Measurements from ENCODE around the gene ZNF750. TPM values are rescaled to one million over a fixed set of nuclear protein-coding genes. Genes with fewer than 3 reads are reported as not detected.

Gene ZNF750
- total and polyA plus RNA-seq, 2 of the 13 experiments (the other 11 are each of a cell fraction or from before 2014, with no cell fraction given), result not detected

DNA sequence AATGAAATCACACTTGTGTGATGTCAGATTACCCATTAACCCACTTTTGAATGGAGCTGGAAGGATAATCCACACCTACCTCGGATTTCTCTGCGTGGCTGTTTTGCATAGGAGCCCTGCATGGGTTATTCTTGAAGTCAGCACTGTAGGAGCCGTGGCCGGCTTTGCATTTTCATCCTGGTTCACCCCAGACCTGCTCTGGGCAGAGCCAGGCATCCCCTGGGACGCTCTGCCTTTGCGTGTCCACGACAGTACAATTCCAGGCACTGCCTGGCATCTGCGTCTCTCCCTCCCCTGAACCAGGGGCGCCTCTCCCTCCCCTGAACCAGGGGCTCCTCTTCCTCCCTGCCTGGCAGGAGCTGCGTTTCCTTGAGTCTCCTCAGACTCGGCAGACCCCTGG is 29.7 kb upstream of the ZNF750 start (continued):
- TF ChIP-seq, protein P1, sequence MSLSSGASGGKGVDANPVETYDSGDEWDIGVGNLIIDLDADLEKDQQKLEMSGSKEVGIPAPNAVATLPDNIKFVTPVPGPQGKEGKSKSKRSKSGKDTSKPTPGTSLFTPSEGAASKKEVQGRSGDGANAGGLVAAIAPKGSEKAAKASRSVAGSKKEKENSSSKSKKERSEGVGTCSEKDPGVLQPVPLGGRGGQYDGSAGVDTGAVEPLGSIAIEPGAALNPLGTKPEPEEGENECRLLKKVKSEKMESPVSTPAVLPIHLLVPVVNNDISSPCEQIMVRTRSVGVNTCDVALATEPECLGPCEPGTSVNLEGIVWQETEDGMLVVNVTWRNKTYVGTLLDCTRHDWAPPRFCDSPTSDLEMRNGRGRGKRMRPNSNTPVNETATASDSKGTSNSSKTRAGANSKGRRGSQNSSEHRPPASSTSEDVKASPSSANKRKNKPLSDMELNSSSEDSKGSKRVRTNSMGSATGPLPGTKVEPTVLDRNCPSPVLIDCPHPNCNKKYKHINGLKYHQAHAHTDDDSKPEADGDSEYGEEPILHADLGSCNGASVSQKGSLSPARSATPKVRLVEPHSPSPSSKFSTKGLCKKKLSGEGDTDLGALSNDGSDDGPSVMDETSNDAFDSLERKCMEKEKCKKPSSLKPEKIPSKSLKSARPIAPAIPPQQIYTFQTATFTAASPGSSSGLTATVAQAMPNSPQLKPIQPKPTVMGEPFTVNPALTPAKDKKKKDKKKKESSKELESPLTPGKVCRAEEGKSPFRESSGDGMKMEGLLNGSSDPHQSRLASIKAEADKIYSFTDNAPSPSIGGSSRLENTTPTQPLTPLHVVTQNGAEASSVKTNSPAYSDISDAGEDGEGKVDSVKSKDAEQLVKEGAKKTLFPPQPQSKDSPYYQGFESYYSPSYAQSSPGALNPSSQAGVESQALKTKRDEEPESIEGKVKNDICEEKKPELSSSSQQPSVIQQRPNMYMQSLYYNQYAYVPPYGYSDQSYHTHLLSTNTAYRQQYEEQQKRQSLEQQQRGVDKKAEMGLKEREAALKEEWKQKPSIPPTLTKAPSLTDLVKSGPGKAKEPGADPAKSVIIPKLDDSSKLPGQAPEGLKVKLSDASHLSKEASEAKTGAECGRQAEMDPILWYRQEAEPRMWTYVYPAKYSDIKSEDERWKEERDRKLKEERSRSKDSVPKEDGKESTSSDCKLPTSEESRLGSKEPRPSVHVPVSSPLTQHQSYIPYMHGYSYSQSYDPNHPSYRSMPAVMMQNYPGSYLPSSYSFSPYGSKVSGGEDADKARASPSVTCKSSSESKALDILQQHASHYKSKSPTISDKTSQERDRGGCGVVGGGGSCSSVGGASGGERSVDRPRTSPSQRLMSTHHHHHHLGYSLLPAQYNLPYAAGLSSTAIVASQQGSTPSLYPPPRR (CRISPR knock-in tag; IDR thresholded peaks at IDR 0.05; ENCODE audit: borderline replicate concordance), result no peak

DNA sequence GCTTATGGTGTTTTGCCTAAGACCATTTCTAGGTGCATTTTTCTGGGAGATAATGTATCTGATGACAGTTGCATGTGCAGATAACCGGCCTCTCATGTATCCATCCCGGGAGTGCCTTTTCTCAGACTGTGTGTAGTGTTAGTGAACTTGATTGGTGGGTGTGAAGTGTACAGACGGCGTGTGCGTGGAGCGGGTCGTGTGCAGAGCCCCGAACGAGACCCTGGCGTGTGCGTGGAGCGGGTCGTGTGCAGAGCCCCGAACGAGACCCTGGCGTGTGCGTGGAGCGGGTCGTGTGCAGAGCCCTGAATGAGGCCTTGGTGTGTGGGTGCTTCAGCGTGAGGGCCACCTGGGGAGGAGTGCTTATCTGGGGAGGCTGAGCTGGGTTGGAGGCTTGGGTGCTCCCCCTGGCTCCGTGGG is 28.9 kb upstream of the ZNF750 start:
- WGBS (ENCODE audit: low lambda C conversion rate), result 92% methylated on average over 21 of the region's 21 CpGs
- no peak overlapping the region for H3K27ac ChIP-seq (ENCODE audit: extremely low read length, insufficient read depth, low read length)
- no peak overlapping the region for H2AFZ ChIP-seq (ENCODE audit: low read length)
- no peaks in the 10 kb centered on the region for H3K79me2 ChIP-seq (ENCODE audit: insufficient read depth, low read length)
- no peak overlapping the region for H3K9ac ChIP-seq (ENCODE audit: insufficient read depth, low read depth, low read length)
- in situ Hi-C loops (cut with HindIII; ENCODE audit: extremely low pct_ligation_motif_present, low pct_unique_long_range_greater_than_20kb), result no loop called here
- intact Hi-C loops (cut with micrococcal nuclease; ENCODE audit: unreplicated experiment), result no loop called here
- no peak overlapping the region for H3K4me2 ChIP-seq (ENCODE audit: low read depth, low read length)
- POLR2A ChIA-PET, result no interaction called here
- BruUV-seq (replicated peaks), result no TSS peak
- H4K20me1 ChIP-seq (ENCODE audit: insufficient read depth, low read length), result no peaks in the 10 kb centered on the region
- CTCF ChIA-PET (ENCODE audit: low intra/inter-chr PET ratio, low total read pairs), result no interaction called here
- no peaks in the 10 kb centered on the region for H3K27me3 ChIP-seq (ENCODE audit: control insufficient read depth in 1 of 2, insufficient read depth in 2 of 2, low read length in 2 of 2)
- FAIRE-seq (no peak), ATAC-seq (no peak), DNase-seq (ENCODE audit: low spot score) (no peak)
- no peak overlapping the region for H3K4me3 ChIP-seq (replicated peaks in 1 of 3; ENCODE audit: insufficient read depth in 1 of 3, low read depth in 2 of 3, low read length in 3 of 3)
- no peaks in the 10 kb centered on the region for H3K9me3 ChIP-seq (ENCODE audit: low read length)
- peaks cover 13 to 19% of the 10 kb centered on the region in 2 experiments; a peak in 4 of 5 replicates for H3K36me3 ChIP-seq (replicated peaks in 1 of 2; ENCODE audit: control insufficient read depth in 1 of 2, insufficient read depth in 2 of 2, low read length in 2 of 2)
- H3K4me1 ChIP-seq (ENCODE audit: insufficient read depth, low read length), result no peaks in the 10 kb centered on the region
- TF ChIP-seq ZNF746 (CRISPR knock-in tag; IDR thresholded peaks at IDR 0.05) (no peak), PHF20 (CRISPR knock-in tag; IDR thresholded peaks at IDR 0.05) (no peak), KLF6 (CRISPR knock-in tag; IDR thresholded peaks at IDR 0.05) (no peak), EEA1 (CRISPR knock-in tag; IDR thresholded peaks at IDR 0.05; ENCODE audit: borderline replicate concordance) (no peak), SKI (IDR thresholded peaks at IDR 0.05; ENCODE audit: partially characterized antibody) (no peak), KMT2B (CRISPR knock-in tag; IDR thresholded peaks at IDR 0.05) (no peak), HOXA9 (CRISPR knock-in tag; IDR thresholded peaks at IDR 0.05; ENCODE audit: borderline replicate concordance) (no peak), ZC3H4 (CRISPR knock-in tag; IDR thresholded peaks at IDR 0.05; ENCODE audit: borderline replicate concordance) (no peak), SRY (CRISPR knock-in tag; IDR thresholded peaks at IDR 0.05) (no peak)
- TF ChIP-seq, protein P2, sequence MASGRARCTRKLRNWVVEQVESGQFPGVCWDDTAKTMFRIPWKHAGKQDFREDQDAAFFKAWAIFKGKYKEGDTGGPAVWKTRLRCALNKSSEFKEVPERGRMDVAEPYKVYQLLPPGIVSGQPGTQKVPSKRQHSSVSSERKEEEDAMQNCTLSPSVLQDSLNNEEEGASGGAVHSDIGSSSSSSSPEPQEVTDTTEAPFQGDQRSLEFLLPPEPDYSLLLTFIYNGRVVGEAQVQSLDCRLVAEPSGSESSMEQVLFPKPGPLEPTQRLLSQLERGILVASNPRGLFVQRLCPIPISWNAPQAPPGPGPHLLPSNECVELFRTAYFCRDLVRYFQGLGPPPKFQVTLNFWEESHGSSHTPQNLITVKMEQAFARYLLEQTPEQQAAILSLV (CRISPR knock-in tag; IDR thresholded peaks at IDR 0.05; ENCODE audit: borderline replicate concordance), result no peak
- TF ChIP-seq, protein P3, sequence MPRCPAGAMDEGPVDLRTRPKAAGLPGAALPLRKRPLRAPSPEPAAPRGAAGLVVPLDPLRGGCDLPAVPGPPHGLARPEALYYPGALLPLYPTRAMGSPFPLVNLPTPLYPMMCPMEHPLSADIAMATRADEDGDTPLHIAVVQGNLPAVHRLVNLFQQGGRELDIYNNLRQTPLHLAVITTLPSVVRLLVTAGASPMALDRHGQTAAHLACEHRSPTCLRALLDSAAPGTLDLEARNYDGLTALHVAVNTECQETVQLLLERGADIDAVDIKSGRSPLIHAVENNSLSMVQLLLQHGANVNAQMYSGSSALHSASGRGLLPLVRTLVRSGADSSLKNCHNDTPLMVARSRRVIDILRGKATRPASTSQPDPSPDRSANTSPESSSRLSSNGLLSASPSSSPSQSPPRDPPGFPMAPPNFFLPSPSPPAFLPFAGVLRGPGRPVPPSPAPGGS (CRISPR knock-in tag; IDR thresholded peaks at IDR 0.05), result no peak
- TF ChIP-seq, protein P4, sequence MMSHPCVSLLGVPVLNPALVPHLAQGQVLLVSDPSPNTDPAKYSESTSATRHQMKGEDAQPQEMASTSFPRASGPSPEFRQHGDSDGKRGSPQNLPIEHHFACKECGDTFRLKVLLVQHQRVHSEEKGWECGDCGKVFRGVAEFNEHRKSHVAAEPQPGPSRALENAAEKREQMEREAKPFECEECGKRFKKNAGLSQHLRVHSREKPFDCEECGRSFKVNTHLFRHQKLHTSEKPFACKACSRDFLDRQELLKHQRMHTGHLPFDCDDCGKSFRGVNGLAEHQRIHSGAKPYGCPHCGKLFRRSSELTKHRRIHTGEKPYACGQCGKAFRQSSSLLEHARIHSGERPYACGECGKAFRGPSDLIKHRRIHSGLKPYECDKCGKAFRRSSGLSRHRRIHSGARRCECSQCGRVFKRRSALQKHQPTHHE (CRISPR knock-in tag; IDR thresholded peaks at IDR 0.05; ENCODE audit: borderline replicate concordance), result no peak
